Esophagus squamous epithelium (tissue), 5 donors: ENCODE results near the gene MYH15. TPM values are rescaled to one million over a fixed set of nuclear protein-coding genes. Genes with fewer than 3 reads are reported as not detected.

ENCODE experiments used
- DNase-seq: peaks from one replicate; lab custom pipeline; 2025; lab: John Stamatoyannopoulos, UW
- H3K27ac ChIP-seq, 4 donors: fragments of 200-600 bp; sonication (generic); one replicate each; pipeline ENCODE4 v1.5.1; 2016 to 2019; ENCODE audit warnings: mild to moderate bottlenecking in 1 of 4
- H3K27me3 ChIP-seq, 4 donors: fragments of 200-600 bp; sonication (generic); 1 replicate in 3 of 4; 2 replicates in 1 of 4; pipeline versions ENCODE4 v1.5.1 to v1.6.0; 2017 to 2021; ENCODE audit warnings: antibody characterized with exemption in 1 of 4
- H3K36me3 ChIP-seq, 3 donors: fragments of 200-600 bp; sonication (generic); one replicate each; pipeline ENCODE4 v1.5.1; 2016 to 2019
- H3K4me1 ChIP-seq, 3 donors: fragments of 200-600 bp; sonication (generic); one replicate each; pipeline ENCODE4 v1.5.1; 2017 to 2019
- H3K4me3 ChIP-seq, 4 donors: fragments of 200-600 bp; sonication (generic); 1 replicate in 3 of 4; 2 replicates in 1 of 4; pipeline ENCODE4 v1.5.1; 2016 to 2019; ENCODE audit warnings: mild to moderate bottlenecking in 2 of 4, moderate library complexity in 1 of 4
- H3K9me3 ChIP-seq, 3 donors: fragments of 200-600 bp; sonication (generic); one replicate each; pipeline ENCODE4 v1.5.1; 2016 to 2019
- CTCF ChIP-seq, 6 experiments: fragments of 450-650 bp in 4 of 6; fragments of 200-600 bp in 2 of 6; sonication (generic) in 2 of 6; IDR thresholded peaks; one replicate each; pipeline ENCODE4 v1.5.1; 2016 to 2019; ENCODE audit warnings: antibody characterized with exemption in 6 of 6, mild to moderate bottlenecking in 4 of 6, moderate library complexity in 4 of 6
- POLR2A ChIP-seq, 4 donors: fragments of 450-650 bp; IDR thresholded peaks; one replicate each; pipeline ENCODE4 v1.6.1; 2017; ENCODE audit warnings: antibody characterized with exemption in 4 of 4, mild to moderate bottlenecking in 4 of 4, moderate library complexity in 3 of 4
- WGBS, 2 donors: methylation state at CpG; one replicate each; pipeline ENCODE4 v1.1.5; 2018; 5-methylcytosine and 5-hydroxymethylcytosine counted together
- intact Hi-C: fragments of 100-400 bp; cut with DNase I; formaldehyde crosslinking; loops from one replicate; pipeline ENCODE4 v1.15.0; 2022
- total RNA-seq, 4 donors: library from RNA; depleted of rRNA; stranded (reverse); fragments of >200 nt; gene quantifications; one replicate each; pipeline ENCODE4 v1.1.0, GENCODE V29; 2016
- donor health status: DM: yes; HTN: yes; CAD: no.

Gene MYH15
- total RNA-seq, 4 donors from 2014 or later, result under 0.01 TPM; not detected in 3

GRCh38 chr3:108497271-108497670 is 13.1 kb downstream of the MYH15 start:
- Histone ChIP-seq H3K9me3 (no peaks in the 10 kb centered on the region), H3K4me1 (peaks cover 0 to 8% (median 0%) of the 10 kb centered on the region in 3 donors), H3K36me3 (no peaks in the 10 kb centered on the region), H3K4me3 (no peak overlapping the region), H3K27me3 (no peaks in the 10 kb centered on the region), H3K27ac (no peak overlapping the region)
- no peak for TF ChIP-seq POLR2A (IDR thresholded peaks at IDR 0.05)
- no peak for TF ChIP-seq CTCF (IDR thresholded peaks at IDR 0.05)
- intact Hi-C loops, result no loop called here
- no peak for DNase-seq
- WGBS, 2 donors, result 86 to 96% methylated on average over 1 of the region's 1 CpG

GRCh38 chr3:108495717-108496116 is 14.7 kb downstream of the MYH15 start:
- no peak for TF ChIP-seq CTCF (IDR thresholded peaks at IDR 0.05)
- TF ChIP-seq POLR2A (IDR thresholded peaks at IDR 0.05), result no peak
- H3K36me3 ChIP-seq, result no peaks in the 10 kb centered on the region
- peaks cover 0 to 8% (median 0%) of the 10 kb centered on the region in 3 donors for H3K4me1 ChIP-seq
- no peaks in the 10 kb centered on the region for H3K9me3 ChIP-seq
- H3K27ac ChIP-seq, result no peak overlapping the region
- H3K4me3 ChIP-seq, result no peak overlapping the region
- no peak for DNase-seq
- 81 to 82% methylated on average over 6 of the region's 6 CpGs for WGBS, 2 donors
- intact Hi-C loops, result no loop called here
- H3K27me3 ChIP-seq, result no peaks in the 10 kb centered on the region

GRCh38 chr3:108494906-108495531 is 15.4 kb downstream of the MYH15 start:
- H3K27me3 ChIP-seq, result no peaks in the 10 kb centered on the region
- H3K9me3 ChIP-seq, result no peaks in the 10 kb centered on the region
- 48 to 54% methylated on average over 3 of the region's 3 CpGs for WGBS, 2 donors
- H3K36me3 ChIP-seq, result no peaks in the 10 kb centered on the region
- H3K4me3 ChIP-seq, result no peak overlapping the region
- H3K27ac ChIP-seq, result no peak overlapping the region
- intact Hi-C loops, result loop anchor here (5.0 kb wide), 1 partner anchor 62 kb away; no protein-coding TSS in a partner anchor
- no peak for DNase-seq
- TF ChIP-seq POLR2A (IDR thresholded peaks at IDR 0.05) (no peak), CTCF (IDR thresholded peaks at IDR 0.05) (no peak)
- peaks cover 0 to 8% (median 0%) of the 10 kb centered on the region in 3 donors for H3K4me1 ChIP-seq

- WGBS, 2 donors, result 63 to 74% methylated on average over 2 of the region's 2 CpGs
- Histone ChIP-seq H3K9me3 (no peaks in the 10 kb centered on the region), H3K4me1 (peaks cover 0 to 8% (median 0%) of the 10 kb centered on the region in 3 donors), H3K27ac (no peak overlapping the region), H3K36me3 (no peaks in the 10 kb centered on the region), H3K27me3 (no peaks in the 10 kb centered on the region), H3K4me3 (no peak overlapping the region)
- no peak for DNase-seq
- intact Hi-C loops, result loop anchor here (5.0 kb wide), 1 partner anchor 63 kb away; no protein-coding TSS in a partner anchor
- TF ChIP-seq CTCF (IDR thresholded peaks at IDR 0.05), result peak in 3 of 6 experiments; percentile 10 to 44 (median 14)
- no peak for TF ChIP-seq POLR2A (IDR thresholded peaks at IDR 0.05)
Observed at GRCh38 chr3:108493862-108494261, 16.5 kb downstream of the MYH15 start.

- intact Hi-C loops, result loop anchor here (5.0 kb wide), 1 partner anchor 66 kb away; no protein-coding TSS in a partner anchor
- no peak overlapping the region for H3K4me3 ChIP-seq
Observed at GRCh38 chr3:108491456-108491855, 18.9 kb downstream of the MYH15 start.

More at GRCh38 chr3:108491456-108491855, 18.9 kb downstream of the MYH15 start:
- H3K4me1 ChIP-seq, result peaks cover 0 to 16% (median 0%) of the 10 kb centered on the region in 3 donors
- no peak for DNase-seq
- H3K27me3 ChIP-seq, result no peaks in the 10 kb centered on the region
- H3K36me3 ChIP-seq, result no peaks in the 10 kb centered on the region
- TF ChIP-seq CTCF (IDR thresholded peaks at IDR 0.05) (no peak), POLR2A (IDR thresholded peaks at IDR 0.05) (no peak)
- H3K9me3 ChIP-seq, result no peaks in the 10 kb centered on the region
- H3K27ac ChIP-seq, result no peak overlapping the region
- WGBS, 2 donors, result 81 to 82% methylated on average over 3 of the region's 3 CpGs
